Sigmoid colon (tissue), 4 donors: ENCODE measurements around the gene ERVK3-1.

ENCODE experiments used
- EP300 ChIP-seq, 4 donors: sonication (generic); formaldehyde crosslinking; IDR thresholded peaks; one replicate each; pipeline ENCODE4 v1.6.1; 2017; ENCODE audit warnings: antibody characterized with exemption in 4 of 4
- POLR2A ChIP-seq, 2 donors: fragments of 450-650 bp; IDR thresholded peaks; one replicate each; pipeline ENCODE4 v1.6.1; 2016; ENCODE audit warnings: antibody characterized with exemption in 2 of 2, mild to moderate bottlenecking in 2 of 2, moderate library complexity in 2 of 2
- POLR2AphosphoS5 ChIP-seq, 4 donors: sonication (generic); formaldehyde crosslinking; IDR thresholded peaks; one replicate each; pipeline ENCODE4 v1.6.1; 2017; ENCODE audit warnings: antibody characterized with exemption in 4 of 4
- TF ChIP-seq, protein P1 (sequence below), 4 experiments: fragments of 450-650 bp in 3 of 4; fragments of 200-600 bp in 1 of 4; IDR thresholded peaks; one replicate each; pipeline ENCODE4 v1.5.1; 2016 to 2019; ENCODE audit warnings: antibody characterized with exemption in 4 of 4, mild to moderate bottlenecking in 3 of 4, moderate library complexity in 2 of 4

DNA sequence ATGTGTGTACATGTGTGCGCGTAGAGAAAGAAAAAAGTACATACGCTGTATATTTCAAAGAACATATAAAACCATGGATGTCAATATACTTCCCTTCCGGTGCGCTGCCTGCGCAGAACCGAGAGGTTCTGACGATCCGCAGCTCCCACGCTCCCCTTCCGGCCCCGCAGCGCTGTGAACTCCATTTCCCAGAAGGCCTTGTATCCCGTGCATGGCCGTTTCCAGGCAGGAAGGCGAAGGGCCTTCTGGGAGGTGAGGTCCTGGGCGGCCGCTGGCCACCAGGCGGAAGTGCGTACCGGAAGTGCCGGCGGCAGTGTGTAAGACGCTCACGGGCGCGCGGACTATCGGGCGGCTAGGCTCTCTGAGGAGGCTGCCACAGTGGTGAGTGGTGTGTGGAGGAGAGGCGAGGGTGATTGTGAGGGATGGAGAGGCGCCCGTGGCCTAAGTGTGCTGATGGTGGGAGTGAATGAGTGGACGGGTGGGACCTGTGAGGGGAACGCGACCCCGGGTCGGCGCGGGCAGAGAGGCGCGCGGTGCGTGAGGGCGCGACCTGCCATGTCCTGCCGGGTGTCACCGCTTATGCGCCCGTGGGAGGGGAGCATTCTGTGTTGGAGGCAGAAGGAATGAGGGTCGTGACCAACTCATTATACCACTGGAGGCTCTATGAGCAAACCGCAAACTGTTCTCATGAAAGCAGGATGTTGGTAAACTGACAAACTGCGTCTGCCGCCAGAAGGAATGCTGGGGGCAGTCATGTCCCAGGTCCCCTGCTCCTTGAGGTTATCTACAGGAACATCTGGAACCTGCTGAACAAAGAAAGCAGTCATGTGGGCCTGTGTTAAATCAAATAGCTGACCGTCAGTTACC, at the start of gene ERVK3-1:
- peak; percentile 83 to 88 for TF ChIP-seq POLR2A (IDR thresholded peaks at IDR 0.05)
- TF ChIP-seq POLR2AphosphoS5 (IDR thresholded peaks at IDR 0.05): peak; percentile 97 to 98 (median 98)
- TF ChIP-seq, protein P1, sequence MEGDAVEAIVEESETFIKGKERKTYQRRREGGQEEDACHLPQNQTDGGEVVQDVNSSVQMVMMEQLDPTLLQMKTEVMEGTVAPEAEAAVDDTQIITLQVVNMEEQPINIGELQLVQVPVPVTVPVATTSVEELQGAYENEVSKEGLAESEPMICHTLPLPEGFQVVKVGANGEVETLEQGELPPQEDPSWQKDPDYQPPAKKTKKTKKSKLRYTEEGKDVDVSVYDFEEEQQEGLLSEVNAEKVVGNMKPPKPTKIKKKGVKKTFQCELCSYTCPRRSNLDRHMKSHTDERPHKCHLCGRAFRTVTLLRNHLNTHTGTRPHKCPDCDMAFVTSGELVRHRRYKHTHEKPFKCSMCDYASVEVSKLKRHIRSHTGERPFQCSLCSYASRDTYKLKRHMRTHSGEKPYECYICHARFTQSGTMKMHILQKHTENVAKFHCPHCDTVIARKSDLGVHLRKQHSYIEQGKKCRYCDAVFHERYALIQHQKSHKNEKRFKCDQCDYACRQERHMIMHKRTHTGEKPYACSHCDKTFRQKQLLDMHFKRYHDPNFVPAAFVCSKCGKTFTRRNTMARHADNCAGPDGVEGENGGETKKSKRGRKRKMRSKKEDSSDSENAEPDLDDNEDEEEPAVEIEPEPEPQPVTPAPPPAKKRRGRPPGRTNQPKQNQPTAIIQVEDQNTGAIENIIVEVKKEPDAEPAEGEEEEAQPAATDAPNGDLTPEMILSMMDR (IDR thresholded peaks at IDR 0.05): peak in 3 of 4 experiments; percentile 21 to 44 (median 36)
- peak in 1 of 4 donors; percentile 62 for TF ChIP-seq EP300 (IDR thresholded peaks at IDR 0.05)
